GM12874 (cell line): Measurements from ENCODE around the gene RCBTB1.

Source experiments
- CTCF ChIP-seq: IDR thresholded peaks from 2 replicates; pipeline ENCODE4 v1.5.1; 2011; ENCODE audit warnings: low read depth, mild to moderate bottlenecking, control low read depth, low read length, moderate library complexity; ENCODE audit not compliant: insufficient read depth

Gene RCBTB1

GRCh38 chr13:49585220-49586157 lies at the start of gene RCBTB1:
RCBTB1 (minus strand) TSS chr13:49585558; CDS start chr13:49567279, 18,279 bp downstream.
- TF ChIP-seq CTCF: no peak

GRCh38 chr13:49633710-49634109 lies 48.4 kb upstream of the RCBTB1 start:
- no peak for TF ChIP-seq CTCF

DNA sequence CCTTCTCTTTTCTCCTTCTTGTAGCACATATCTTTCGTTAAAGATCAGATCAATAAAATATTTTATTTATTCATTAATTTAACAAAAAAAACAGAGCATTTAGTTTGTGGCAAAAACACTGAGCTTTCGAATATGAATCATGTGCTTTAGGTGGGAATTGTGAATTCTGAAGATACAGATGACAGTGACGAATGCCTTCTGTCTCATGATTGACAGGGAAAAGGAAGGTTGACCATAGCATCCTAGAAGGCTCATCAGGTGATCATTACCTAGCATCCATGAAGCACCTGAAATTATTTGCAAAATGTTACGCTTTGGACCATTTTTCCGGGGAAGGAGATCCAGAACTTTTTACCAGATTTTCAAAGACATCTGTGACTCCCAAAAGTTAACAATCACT lies 46.8 kb upstream of the RCBTB1 start:
- no peak for TF ChIP-seq CTCF

DNA sequence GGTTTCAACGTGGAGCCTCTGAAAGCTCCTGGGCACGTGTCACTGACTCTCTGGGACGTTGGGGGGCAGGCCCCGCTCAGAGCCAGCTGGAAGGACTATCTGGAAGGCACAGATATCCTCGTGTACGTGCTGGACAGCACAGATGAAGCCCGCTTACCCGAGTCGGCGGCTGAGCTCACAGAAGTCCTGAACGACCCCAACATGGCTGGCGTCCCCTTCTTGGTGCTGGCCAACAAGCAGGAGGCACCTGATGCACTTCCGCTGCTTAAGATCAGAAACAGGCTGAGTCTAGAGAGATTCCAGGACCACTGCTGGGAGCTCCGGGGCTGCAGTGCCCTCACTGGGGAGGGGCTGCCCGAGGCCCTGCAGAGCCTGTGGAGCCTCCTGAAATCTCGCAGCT lies 45.2 kb upstream of the RCBTB1 start:
- TF ChIP-seq CTCF: no peak

- no peak for TF ChIP-seq CTCF
Observed at GRCh38 chr13:49629947-49630346, 44.6 kb upstream of the RCBTB1 start.

GRCh38 chr13:49629196-49629938 lies 44.0 kb upstream of the RCBTB1 start:
- no peak for TF ChIP-seq CTCF
